ENCODE data around the gene GATAD2B. TPM values are rescaled to one million over a fixed set of nuclear protein-coding genes. Genes with fewer than 3 reads are reported as not detected.
A peak's percentile ranks its signal among the peaks of the same experiment; 100 is the strongest.

The GATAD2B gene
- total and polyA plus RNA-seq, 2 of the 4 experiments (the other 2 are of a cell fraction), result 3.8 to 6.2 TPM

DNA sequence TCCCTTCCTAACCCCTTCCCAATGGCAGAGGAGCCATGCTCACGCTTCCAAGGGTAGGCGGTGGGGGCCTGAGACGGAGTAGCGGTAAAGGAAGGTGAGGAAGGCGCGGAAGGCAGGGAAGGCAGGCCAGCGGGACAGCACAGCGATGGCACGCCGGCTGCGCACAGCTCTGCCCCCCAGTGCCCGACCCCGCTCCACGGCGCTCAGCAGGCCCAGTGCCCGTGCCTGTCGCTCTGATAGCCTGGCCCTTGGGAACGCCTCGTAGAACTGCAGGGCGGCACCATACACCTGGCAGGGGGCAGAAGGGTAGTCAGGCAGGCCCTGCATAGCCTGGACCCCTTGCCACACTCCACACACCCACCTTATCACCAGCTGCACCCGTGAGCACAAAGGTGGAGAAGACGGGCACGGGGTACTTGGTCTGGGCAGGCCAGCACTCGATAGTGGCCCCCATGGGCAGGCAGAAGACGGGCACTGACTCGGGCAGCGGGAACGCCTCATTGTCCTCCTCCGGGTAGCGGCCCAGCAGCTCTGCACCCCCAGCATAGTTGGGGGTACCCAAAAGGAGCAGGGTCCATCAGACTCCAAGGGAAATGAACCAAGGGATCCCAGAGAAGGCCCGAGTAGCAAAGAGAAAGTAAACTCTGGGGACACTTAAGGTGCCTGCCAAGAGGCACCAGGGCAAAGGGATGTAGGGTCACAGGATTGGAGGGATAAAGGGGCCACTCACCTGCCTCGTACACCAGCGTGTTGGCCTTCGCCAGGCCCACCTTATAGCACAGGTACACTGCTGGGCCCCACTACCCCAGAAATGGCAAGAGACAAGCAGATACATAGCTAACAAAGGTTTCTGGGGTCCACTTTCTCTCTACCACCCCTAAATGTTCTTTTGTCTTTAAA, 19.3 kb upstream of the GATAD2B start:
- Histone ChIP-seq H3K79me1 (ENCODE audit: low read depth in 1 of 2, low read length in 2 of 2) (peaks cover 15 to 54% of the 10 kb centered on the region in 2 experiments), H4K8ac (ENCODE audit: low read depth in 2 of 2, low read length in 2 of 2) (no peak overlapping the region), H3K36me3 (ENCODE audit: control insufficient read depth, insufficient read depth, low read length) (peaks cover 48% of the 10 kb centered on the region), H2AK5ac (ENCODE audit: low read depth, low read length) (no peak overlapping the region), H3K4me3 (ENCODE audit: insufficient read depth, low read depth, low read length) (no peak overlapping the region), H3K56ac (ENCODE audit: extremely low read depth, insufficient read depth, low read length) (no peak overlapping the region), H3K9ac (ENCODE audit: low read depth, low read length) (no peak overlapping the region), H3K18ac (ENCODE audit: low read depth, low read length) (no peak overlapping the region), H3K27me3 (ENCODE audit: control insufficient read depth, insufficient read depth, low read length) (no peaks in the 10 kb centered on the region), H4K5ac (ENCODE audit: low read depth, low read length) (no peak overlapping the region), H3K4ac (ENCODE audit: low read depth, low read length) (no peak overlapping the region), H2AFZ (replicated peaks; ENCODE audit: low read length, poor library complexity) (peak overlapping the region; percentile 7), H4K91ac (ENCODE audit: insufficient read depth, low read depth, low read length) (no peak overlapping the region), H3K14ac (replicated peaks; ENCODE audit: low read depth, low read length) (no peak overlapping the region), H3K27ac (ENCODE audit: insufficient read depth, low read length) (no peak overlapping the region), H3K4me2 (ENCODE audit: low read depth, low read length) (no peak overlapping the region), H3K9me3 (ENCODE audit: control insufficient read depth, insufficient read depth, low read length) (no peaks in the 10 kb centered on the region), H2BK20ac (ENCODE audit: low read depth, low read length) (no peak overlapping the region), H4K20me1 (ENCODE audit: insufficient read depth, low read length) (peaks cover 5% of the 10 kb centered on the region), H3K4me1 (ENCODE audit: control insufficient read depth, insufficient read depth, low read length) (peaks cover 9% of the 10 kb centered on the region), H2AK9ac (replicated peaks; ENCODE audit: low read depth, low read length, poor library complexity) (no peak overlapping the region), H2BK15ac (ENCODE audit: low read depth, low read length) (no peak overlapping the region), H3K23ac (ENCODE audit: low read depth, low read length) (no peak overlapping the region), H3K9me1 (ENCODE audit: insufficient read depth, low read length) (peaks cover 21% of the 10 kb centered on the region; the same call in 1 of the 2 replicates), H2BK5ac (ENCODE audit: low read depth, low read length, poor library complexity, severe bottlenecking) (no peak overlapping the region), H2BK120ac (ENCODE audit: low read depth, low read length) (no peak overlapping the region)
- no peak for TF ChIP-seq CEBPB (IDR thresholded peaks at IDR 0.05; ENCODE audit: low read depth, low read length)
- TF ChIP-seq CTCF (conservative IDR thresholded peaks at IDR 0.05; ENCODE audit: low read depth, low read length), result no peak
- no peak for TF ChIP-seq RFX5 (IDR thresholded peaks at IDR 0.05; ENCODE audit: low read depth, low read length)
- TF ChIP-seq SMC3 (IDR thresholded peaks at IDR 0.05; ENCODE audit: low read depth, low read length), result no peak
- TF ChIP-seq NFE2L2 (IDR thresholded peaks at IDR 0.05; ENCODE audit: low read depth, low read length), result no peak
- TF ChIP-seq RAD21 (IDR thresholded peaks at IDR 0.05; ENCODE audit: low read length), result no peak
- TF ChIP-seq CHD1 (IDR thresholded peaks at IDR 0.05; ENCODE audit: low read depth, low read length), result no peak
- TF ChIP-seq MAZ (IDR thresholded peaks at IDR 0.05; ENCODE audit: borderline replicate concordance, low read depth, low read length), result no peak
- TF ChIP-seq MAFK (IDR thresholded peaks at IDR 0.05; ENCODE audit: low read depth, low read length), result no peak
- no peak for TF ChIP-seq POLR2A (IDR thresholded peaks at IDR 0.05; ENCODE audit: low read depth, low read length)
- TF ChIP-seq, protein P1, sequence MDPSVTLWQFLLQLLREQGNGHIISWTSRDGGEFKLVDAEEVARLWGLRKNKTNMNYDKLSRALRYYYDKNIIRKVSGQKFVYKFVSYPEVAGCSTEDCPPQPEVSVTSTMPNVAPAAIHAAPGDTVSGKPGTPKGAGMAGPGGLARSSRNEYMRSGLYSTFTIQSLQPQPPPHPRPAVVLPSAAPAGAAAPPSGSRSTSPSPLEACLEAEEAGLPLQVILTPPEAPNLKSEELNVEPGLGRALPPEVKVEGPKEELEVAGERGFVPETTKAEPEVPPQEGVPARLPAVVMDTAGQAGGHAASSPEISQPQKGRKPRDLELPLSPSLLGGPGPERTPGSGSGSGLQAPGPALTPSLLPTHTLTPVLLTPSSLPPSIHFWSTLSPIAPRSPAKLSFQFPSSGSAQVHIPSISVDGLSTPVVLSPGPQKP (IDR thresholded peaks at IDR 0.05; ENCODE audit: borderline replicate concordance, low read depth, low read length), result no peak
- TF ChIP-seq BHLHE40 (IDR thresholded peaks at IDR 0.05; ENCODE audit: low read depth, low read length), result no peak
- DNase-seq (no peak), ATAC-seq (ENCODE audit: low read depth) (no peak)
- CTCF ChIA-PET, result no interaction called here
- intact Hi-C loops (cut with micrococcal nuclease) (no loop called here), dilution Hi-C loops (cut with HindIII; ENCODE audit: low sequenced_read_pairs, unreplicated experiment) (no loop called here), in situ Hi-C loops (cut with MboI; ENCODE audit: low sequenced_read_pairs) (no loop called here)
- 100% methylated on average over 17 of the region's 34 CpGs; no CpG with 5 or more reads in 1 of the 2 experiments for WGBS, 2 experiments (ENCODE audit: extremely low coverage in 2 of 2, insufficient read length in 1 of 2)
- BruUV-seq (replicated peaks), result no TSS peak
- POLR2A ChIA-PET (ENCODE audit: unreplicated experiment), result interaction anchor here (1.1 kb wide), 1 partner anchor 16 kb away, joined by 3 read pairs; no protein-coding TSS in a partner anchor
